KBM-7 (cell line): Measurements from ENCODE around the gene EPC1.

Experiments
- DNase-seq: peaks from one replicate; pipeline ENCODE4 v3.0.0-alpha.2; 2015
- in situ Hi-C: fragments of 300-500 bp; cut with MboI; formaldehyde crosslinking; loops from 2 replicates; pipeline ENCODE4 v1.14.3; 2020; ENCODE audit warnings: low sequenced_read_pairs, low pct_unique_long_range_greater_than_20kb, mixed read lengths

EPC1 gene

GRCh38 chr10:32314588-32314987 lies 32.4 kb downstream of the EPC1 start:
- in situ Hi-C loops, result no loop called here
- DNase-seq, result no peak

DNA sequence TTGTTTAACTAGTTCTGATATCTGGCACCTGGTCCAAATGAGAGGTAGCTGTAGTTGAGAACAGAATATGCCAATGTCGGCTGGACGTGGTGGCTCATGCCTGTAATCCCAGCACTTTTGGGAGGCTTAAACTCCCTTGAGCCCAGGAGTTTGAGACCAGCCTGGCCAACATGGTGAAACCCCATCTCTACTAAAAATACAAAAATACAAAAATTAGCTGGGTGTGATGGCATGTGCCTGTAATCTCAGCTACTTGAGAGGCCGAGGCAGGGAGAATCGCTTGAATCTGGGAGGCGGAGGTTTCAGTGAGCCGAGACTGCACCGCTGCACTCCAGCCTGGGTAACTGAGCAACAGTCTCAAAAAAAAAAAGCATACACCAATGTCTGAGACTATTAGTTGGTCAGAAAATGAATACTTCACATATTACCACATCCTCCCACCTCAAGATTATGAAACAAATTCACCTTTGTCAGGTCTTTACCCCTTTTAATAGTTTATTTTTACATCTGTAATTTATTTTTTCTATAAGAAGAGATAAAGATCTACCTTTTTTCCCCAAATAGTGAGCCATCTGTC lies 38.8 kb downstream of the EPC1 start:
- DNase-seq, result no peak
- in situ Hi-C loops, result no loop called here

- no peak for DNase-seq
- in situ Hi-C loops, result no loop called here
Measured at GRCh38 chr10:32307609-32308008, 39.3 kb downstream of the EPC1 start.

GRCh38 chr10:32299354-32299980 lies 47.5 kb downstream of the EPC1 start:
- in situ Hi-C loops, result no loop called here
- no peak for DNase-seq

DNA sequence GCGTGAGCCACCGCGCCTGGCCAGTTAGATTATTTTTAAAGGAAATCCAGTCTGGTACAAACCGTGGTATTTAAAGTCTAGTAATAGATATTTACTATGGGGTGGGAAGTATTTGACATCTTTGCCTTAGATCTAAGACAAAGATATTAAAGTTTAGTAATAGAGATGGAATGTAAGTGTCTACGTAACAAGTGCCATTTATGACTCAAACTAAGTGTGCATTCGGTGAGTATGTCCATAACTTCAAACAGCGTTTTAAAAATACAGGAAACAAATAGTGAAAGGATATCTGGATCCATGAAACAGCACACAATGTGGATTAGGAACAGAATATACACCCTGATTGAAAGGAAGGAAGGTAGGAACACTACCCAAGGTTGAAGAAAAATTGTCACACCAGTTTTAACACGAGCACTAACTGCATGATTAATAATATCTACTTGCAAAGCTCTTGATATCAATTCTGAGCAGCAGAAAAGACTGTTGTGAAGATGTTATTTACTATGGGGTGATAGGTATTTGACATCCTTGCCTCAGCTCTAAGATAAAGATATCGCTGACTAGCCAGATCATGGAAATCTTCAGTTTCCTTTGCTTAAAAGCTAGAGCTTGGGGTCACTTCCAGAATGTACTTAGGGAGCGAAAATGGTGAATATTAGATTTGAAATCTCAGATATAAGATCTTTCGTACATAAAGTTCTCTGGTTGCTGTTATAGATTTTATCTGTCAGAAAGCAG lies 48.7 kb downstream of the EPC1 start:
- in situ Hi-C loops, result no loop called here

GRCh38 chr10:32295027-32295426 lies 51.9 kb downstream of the EPC1 start:
- in situ Hi-C loops, result no loop called here

More for the DNA sequence above, 48.7 kb downstream of the EPC1 start:
- DNase-seq, result no peak

DNA sequence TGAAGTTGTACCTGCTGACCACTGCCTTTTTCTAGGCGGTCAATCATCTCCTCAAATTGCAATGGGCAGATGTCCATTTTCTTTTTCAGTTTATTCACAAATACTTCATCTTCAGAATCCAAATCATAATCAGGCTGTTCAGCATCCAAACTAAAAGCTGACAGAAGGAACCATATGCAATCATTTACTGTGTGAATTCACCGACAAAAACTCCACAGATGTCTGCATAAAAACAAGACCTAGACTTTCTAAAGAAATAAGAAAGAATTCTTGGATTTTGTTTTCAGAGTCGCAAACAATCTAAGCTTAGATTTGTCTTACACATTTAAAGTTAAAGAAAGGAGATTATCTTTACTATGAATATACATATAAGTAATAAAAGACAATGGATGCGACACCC lies 53.4 kb downstream of the EPC1 start:
- in situ Hi-C loops, result no loop called here
- no peak for DNase-seq

More at GRCh38 chr10:32295027-32295426, 51.9 kb downstream of the EPC1 start:
- DNase-seq, result no peak

- no peak for DNase-seq
- in situ Hi-C loops, result no loop called here
Measured at GRCh38 chr10:32279795-32280194, 67.2 kb downstream of the EPC1 start.

- DNase-seq, result peak; percentile 10
- in situ Hi-C loops, result no loop called here
Measured at GRCh38 chr10:32273336-32273735, 73.6 kb downstream of the EPC1 start.

DNA sequence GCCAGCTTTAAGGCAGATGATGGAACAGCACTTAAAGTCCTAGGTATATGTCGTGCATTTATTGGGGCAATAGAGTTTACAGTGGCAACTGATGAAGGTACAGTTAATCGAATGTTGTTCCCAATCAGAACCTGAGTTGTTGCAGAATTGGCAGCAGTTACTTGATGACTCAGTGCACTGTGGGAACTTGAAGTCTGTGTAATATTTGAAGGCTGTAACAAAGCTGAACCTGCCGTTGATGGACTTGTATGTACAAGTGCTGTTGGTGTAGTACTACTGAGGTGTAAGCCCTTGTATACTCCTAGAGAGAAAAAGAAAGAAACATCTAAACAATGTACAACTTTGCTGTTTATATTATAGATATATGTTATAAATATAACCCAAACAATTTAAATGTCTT lies 75.3 kb downstream of the EPC1 start:
- in situ Hi-C loops, result no loop called here
- no peak for DNase-seq

- in situ Hi-C loops, result no loop called here
- no peak for DNase-seq
Measured at GRCh38 chr10:32269343-32270100, 77.4 kb downstream of the EPC1 start.

DNA sequence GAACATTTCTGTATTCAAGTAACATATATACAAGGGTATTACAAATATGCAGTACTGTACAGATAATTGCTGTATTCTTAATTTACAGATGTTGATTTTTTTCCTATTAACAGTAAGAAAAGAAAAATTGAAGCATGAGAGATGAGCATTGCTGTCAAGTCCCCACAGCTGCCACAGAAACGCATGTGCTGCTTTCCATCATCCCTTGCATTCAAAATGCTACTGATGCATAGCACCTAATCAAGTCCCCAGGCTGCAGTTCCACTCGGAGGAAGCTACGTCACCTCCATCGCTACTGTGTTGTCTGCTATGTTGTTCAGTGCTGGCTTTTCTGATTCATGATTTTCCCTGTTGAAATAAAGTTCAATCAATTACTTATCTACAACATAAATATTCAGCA lies 78.2 kb downstream of the EPC1 start:
- in situ Hi-C loops, result no loop called here

GRCh38 chr10:32266979-32267378 lies 80.0 kb downstream of the EPC1 start:
- no peak for DNase-seq
- in situ Hi-C loops, result no loop called here

More for the DNA sequence above, 78.2 kb downstream of the EPC1 start:
- DNase-seq, result no peak

DNA sequence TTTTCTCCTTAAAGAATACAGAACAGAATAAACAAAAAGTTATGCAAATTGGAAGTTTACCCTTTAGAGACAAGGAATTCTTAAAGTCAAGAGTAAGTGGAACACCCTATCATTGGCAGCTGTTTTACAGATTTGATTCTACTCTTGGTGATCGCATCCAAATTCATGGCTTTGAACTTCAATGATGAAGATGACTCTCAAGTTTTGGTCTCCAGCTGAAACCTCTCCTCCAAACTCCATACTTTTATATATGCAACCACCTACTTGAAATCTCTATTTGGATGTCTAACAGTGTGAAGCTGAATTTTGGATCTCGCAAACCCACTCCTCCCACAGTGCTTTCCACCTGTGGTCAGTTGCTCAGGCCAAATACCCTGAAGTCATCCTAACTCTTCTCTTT lies 80.4 kb downstream of the EPC1 start:
- in situ Hi-C loops, result no loop called here
- no peak for DNase-seq

- in situ Hi-C loops, result no loop called here
- no peak for DNase-seq
Measured at GRCh38 chr10:32265756-32266155, 81.2 kb downstream of the EPC1 start.

GRCh38 chr10:32263300-32263699 lies 83.7 kb downstream of the EPC1 start:
- no peak for DNase-seq
- in situ Hi-C loops, result no loop called here

GRCh38 chr10:32259551-32259950 lies 87.4 kb downstream of the EPC1 start:
- no peak for DNase-seq
- in situ Hi-C loops, result no loop called here

DNA sequence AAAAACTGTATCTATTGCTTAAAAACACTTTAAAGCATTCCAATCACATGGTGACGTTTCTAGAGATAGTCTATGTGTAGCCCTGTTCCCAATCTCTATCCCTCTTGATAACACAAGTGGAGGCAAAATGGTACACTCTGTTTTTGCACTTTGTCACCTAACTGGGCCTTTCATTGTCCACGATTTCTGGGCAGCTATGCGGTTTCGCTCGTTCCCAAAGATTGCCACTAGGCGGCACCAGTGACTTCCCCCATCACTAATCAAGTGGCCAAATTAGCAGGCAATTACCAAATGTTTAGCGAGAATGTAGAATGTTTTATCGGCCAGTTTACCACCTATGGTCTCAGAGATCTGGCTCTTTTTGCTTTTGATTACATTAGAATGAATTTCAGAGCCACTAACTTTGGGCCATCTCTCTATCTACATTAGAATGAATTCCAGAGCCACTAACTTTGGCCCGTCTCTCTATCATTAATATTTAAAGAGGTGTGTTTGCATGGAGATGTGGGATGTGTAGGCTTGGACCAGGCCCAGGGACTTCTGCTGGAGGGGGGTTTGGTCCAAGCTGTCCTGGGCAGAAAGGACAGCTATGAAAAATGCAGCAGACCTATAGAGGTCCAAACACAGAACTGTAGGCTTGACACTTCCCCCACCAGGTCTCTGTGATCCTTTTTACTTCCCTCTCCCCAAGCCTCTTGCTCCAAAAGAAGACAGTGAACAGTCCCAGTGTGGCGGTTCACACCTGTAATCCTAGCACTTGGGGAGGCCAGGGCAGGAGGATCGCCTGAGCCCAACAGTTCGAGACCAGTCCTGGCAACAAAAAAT lies 90.1 kb downstream of the EPC1 start:
- peak; percentile 92 for DNase-seq
- in situ Hi-C loops, result no loop called here

DNA sequence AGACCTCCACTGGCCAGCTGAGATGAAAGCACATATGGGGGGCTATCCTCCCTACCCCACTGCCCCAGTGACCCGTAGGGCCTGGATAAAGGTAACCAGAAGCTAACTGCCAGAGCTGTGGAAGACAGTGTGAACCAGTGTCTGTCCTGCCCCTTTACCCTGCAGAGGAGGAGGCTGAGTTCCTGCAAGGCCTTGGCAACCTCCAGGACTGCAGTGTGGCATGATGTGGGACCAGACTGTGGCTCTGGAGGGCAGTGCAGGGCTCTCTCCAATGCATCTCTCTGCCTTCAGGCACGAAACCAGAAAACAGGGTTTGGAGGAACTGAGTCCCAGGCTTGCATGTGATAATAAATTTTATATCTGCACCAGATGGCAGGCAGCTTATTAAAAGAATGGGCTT lies 93.1 kb downstream of the EPC1 start:
- no peak for DNase-seq
- in situ Hi-C loops, result no loop called here
